Measurements from ENCODE around the gene UPB1.

- TF ChIP-seq CTCF (IDR thresholded peaks at IDR 0.05; ENCODE audit: low read depth, low read length, missing input control) (peak; percentile 28), RAD21 (IDR thresholded peaks at IDR 0.05) (peak in 1 of 2 donors; percentile 46), MAX (IDR thresholded peaks at IDR 0.05) (no peak), RXRA (IDR thresholded peaks at IDR 0.05) (no peak), TAF1 (conservative IDR thresholded peaks at IDR 0.05) (no peak)
These were observed 47.5 kb downstream of the UPB1 start for GRCh38 chr22:24542641-24543040.

Measured in liver (tissue), 3 donors.